ENCODE data around the gene DENND1A. TPM values are rescaled to one million over a fixed set of nuclear protein-coding genes. Genes with fewer than 3 reads are reported as not detected.

Gene DENND1A
- total RNA-seq, 1 experiment from 2014 or later, result 20.6 TPM

DNA sequence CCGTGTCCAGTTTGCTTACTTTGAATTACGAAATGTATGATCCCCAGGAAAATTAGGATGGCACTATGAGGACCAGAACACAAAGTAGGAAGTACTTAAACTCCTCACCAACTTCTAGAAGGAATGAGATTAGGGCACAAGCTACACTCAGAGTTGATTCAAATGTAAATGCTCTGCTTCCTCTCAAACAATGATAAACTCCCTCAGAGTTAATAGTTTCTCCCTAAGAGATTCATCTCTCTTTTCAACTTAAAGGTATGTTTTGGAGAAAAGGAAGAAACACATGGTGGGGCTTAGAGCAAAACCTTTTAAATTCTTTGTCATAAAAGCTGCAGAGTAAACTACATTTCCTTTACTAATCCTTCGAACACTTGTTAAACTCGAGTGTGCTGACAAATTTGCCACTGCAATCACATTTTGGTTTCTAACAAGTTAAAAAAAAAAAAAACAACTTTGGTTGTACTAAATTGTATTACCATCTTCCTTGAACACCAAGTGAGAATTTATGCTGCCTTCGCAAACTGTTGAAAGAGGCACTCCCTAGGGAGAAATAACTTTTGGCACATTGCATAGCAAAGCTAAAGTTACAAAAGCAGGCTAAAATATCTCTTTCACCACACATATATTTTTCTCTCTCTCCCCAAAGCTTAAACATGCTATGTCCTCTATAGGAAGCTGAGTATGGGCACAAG lies 66.6 kb downstream of the DENND1A start:
- DNase-seq (ENCODE audit: low read depth), result peak; percentile 50

DNA sequence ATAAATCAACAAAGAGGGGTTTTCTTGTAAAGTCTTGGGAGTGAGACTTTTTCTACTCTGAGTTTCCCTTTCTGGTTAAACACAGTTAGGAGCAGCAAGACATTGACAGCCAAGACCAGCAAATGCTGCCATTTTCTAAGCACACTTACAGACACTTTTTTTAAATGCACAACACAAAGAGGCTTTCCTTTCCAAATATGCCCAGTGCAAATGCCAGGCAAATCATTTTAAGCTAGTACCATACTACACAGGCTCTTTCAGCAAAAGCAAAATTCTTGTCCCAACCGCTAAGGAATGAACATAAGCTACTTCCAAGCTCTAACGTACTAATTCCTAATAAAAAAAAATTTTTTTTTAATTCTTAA lies 68.2 kb downstream of the DENND1A start:
- no peak for DNase-seq (ENCODE audit: low read depth)

- DNase-seq (ENCODE audit: low read depth), result no peak
Observed at GRCh38 chr9:123861086-123861755, 68.7 kb downstream of the DENND1A start.

GRCh38 chr9:123860603-123861002 lies 69.3 kb downstream of the DENND1A start:
- DNase-seq (ENCODE audit: low read depth), result no peak

DNA sequence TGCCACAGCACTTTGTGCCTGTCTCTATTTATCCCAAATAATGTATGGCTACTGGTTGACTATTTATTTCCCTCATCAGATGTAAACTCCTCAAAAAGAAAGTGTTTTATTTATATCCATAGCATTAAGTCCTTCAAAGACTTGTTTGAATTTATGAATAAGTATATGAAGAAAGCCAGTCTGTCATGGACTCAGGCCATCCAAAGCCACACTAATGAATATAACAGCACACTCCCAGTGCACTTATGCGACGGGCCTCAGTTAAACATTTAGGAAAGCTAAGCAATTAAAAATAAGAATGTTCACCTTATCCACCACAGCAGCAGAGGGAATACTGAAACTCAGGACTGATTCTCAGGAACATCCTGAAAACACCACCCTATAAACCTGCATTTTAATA lies 77.5 kb downstream of the DENND1A start:
- DNase-seq (ENCODE audit: low read depth), result no peak

DNA sequence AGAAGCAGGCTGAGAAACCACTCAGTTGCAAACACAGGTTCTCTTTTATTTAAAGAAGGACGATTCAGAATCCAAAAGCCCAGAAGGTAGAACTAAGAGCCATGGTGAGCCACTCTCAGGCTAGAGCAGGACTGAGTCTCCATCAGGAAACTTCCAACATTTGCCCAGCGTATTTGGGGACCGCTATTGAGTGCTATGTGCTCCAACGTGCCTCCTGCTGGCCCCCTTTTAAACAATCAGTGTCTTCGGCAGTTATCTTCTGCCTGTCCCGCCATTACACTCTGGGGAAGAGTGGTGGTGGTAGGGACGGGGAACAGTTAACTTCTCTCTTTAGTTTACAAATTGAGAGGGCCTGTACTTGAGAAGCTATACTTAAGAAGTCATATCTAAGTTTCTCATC lies 78.1 kb downstream of the DENND1A start:
- no peak for DNase-seq (ENCODE audit: low read depth)

- no peak for DNase-seq (ENCODE audit: low read depth)
Observed at GRCh38 chr9:123848447-123849085, 81.4 kb downstream of the DENND1A start.

DNA sequence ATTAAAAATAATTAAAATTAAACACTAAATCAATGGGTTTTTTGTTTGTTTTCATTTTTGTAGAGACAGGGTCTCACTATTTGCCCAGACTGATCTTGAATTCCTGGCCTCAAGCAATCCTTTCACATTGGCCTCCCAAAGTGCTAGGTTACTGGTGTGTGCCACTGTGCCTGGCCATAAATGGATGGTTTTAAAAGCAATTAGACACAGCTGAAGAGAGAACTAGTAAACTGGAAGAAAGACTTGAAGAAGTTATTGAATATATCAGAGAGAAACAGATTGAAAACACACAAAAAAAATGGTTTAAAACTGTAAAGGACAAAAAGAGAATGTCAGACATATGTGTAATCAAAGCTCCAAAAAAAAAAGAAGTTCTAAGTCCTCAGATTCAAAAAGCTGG lies 83.0 kb downstream of the DENND1A start:
- no peak for DNase-seq (ENCODE audit: low read depth)

GRCh38 chr9:123843703-123844102 lies 86.2 kb downstream of the DENND1A start:
- no peak for DNase-seq (ENCODE audit: low read depth)

GRCh38 chr9:123835821-123836220 lies 94.1 kb downstream of the DENND1A start:
- DNase-seq (ENCODE audit: low read depth), result no peak

GRCh38 chr9:123834889-123835562 lies 94.9 kb downstream of the DENND1A start:
- DNase-seq (ENCODE audit: low read depth), result peak; percentile 21

DNA sequence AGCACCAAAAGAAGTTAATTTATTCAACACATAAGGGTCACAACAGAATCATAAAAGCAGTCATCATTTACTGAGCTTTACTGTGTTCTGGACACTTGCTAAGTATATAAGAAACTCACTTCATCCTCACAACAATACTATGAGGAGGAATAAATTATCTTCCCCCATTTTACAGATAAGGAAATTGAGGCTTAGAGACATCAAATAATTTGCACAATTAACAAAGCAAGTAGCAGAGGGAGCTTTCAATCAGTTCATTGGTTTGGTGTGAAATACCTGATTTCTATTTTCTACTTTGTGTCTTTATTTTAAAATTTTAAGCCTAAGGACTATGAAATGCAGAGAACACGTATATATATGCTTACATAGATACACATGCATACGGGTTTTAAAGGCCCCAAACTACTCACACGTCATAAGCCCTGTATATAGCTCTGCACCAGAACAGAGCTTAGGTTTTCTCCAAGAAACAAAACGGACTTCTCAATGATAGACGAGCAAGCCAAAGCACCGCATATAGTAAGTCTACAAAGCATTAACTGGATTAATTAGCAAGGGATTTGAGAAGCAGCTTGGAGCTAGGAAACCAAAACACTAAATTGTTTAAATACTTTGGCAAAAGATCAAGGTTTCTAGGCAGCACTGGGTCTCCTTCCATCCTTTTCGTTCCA lies 95.6 kb downstream of the DENND1A start:
- DNase-seq (ENCODE audit: low read depth), result no peak

GRCh38 chr9:123832858-123833650 lies 96.9 kb downstream of the DENND1A start:
- no peak for DNase-seq (ENCODE audit: low read depth)

GRCh38 chr9:123832176-123832575 lies 97.8 kb downstream of the DENND1A start:
- DNase-seq (ENCODE audit: low read depth), result no peak

- no peak for DNase-seq (ENCODE audit: low read depth)
Observed at GRCh38 chr9:123828449-123828848, 101.5 kb downstream of the DENND1A start.

DNA sequence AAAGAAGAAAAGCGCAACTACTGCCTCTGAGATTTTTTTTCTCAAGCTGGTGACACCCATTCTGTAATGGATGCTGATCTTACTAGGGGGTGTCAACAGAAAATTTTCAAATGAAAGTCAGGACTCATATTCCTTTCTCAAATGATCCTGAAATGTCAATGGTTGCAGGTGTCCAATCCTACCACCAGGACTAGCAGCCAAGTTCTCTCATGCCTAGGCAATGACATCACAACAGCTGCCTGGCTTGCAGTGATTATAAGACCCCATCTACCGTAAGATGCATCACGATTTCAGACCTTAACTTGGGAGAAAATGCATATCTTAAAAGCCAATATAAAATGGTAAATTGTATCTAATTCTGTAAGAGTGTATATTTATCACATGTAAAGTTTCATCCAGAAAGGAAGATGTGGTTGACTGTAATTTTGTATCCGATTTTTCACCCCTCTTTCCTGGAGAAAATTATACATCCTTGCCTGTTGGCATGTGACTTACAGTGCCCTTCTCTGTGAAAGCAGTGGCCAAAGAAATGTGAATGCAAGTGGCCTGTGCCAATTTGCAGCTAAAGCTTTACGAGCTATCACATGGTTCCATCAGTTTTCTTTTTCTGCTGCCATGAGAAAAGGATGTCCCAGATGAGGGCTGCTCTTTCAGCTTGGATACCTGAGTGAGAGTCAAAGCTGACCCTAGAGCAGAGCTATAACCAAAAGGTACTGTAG lies 104.4 kb downstream of the DENND1A start:
- peak; percentile 70 for DNase-seq (ENCODE audit: low read depth)

DNA sequence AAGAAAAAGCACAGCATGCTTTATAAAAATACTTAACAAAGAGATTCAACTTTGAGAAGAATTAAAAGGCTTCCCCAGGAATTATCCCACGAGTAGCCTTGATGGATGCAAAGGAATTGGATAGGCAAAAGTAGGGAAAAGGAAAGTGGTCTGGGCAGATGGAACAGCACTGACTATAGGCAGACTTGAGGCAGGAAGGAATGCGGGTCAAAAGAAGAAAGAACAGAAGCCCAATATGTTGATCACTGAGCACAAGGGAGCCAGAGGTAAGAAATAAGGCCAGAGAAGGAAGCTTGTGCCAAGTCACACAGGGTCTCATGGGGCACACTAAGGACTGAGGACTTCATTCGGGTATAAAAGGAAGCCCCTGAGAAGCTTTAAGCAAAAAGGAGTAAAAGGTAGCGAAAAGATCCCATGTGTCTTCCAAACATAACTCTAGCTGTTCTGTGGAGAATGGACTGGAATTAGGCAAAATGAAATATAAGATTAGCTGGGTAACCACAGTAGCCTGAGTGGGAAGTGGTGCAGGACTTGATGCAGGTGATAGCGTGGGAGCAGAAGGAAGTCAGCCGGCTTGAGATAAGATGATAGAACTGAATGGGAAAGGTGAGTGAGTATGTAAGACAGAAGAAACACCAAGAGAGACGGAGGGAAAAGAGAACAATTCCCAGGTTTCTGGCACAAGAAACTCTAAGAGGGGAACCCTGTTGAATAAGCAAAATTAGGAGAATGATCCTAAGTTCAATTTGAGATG lies 106.6 kb downstream of the DENND1A start:
- DNase-seq (ENCODE audit: low read depth), result no peak

DNA sequence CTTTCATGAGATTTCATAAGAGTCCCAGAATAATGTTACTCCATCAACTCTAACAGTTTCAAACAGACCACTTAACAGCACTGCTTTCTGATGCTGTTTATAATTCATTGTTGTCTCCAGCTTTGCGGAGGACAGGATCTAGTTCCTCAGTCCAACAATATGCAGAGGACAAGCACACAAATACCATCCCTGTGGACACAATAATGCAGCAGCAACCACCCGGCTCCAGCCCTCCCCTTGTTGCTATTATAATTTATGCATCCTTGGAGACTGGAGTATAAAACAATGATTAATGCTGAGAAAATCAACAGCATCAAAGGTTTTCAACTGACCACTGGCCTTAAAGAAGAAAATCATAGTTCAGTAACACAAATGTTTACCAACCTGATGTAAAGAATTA lies 108.3 kb downstream of the DENND1A start:
- peak; percentile 13 for DNase-seq (ENCODE audit: low read depth)

DNA sequence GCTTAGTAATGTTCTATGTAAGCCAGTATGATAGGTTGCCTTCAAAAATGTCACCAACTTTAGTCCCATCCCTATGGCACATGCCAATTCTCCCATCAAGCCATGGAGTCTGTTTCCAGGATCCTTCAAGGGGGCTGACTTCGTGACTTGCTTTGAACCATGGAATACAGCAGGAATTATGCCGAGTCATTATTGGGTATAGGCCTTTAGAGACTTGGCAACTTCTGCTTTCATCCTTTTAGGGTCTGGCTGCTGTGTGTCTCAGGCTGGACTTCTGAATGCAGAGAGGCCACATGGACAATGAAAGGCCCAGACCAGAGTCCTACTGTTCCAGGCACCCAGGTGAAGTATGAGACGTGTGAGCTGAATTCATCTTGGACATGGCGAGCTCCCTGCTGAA lies 109.8 kb downstream of the DENND1A start:
- no peak for DNase-seq (ENCODE audit: low read depth)
